GM18519 (cell line): ENCODE data around the gene ABCD1.
"Not testable (repeated sequence)": the region's sequence is repeated elsewhere in the genome, so short reads cannot be mapped to it uniquely, and the experiment has no call there.

Source experiments
- ATAC-seq: cut with Tn5 transposase; IDR thresholded peaks from one replicate; pipeline ENCODE4 v1.9.1; 2021; ENCODE audit warnings: mild to moderate bottlenecking, moderate library complexity; ENCODE audit not compliant: unreplicated experiment, low FRiP score

Gene ABCD1

GRCh38 chrX:153693216-153694086 is 31.2 kb upstream of the ABCD1 start:
- no peak for ATAC-seq

- not testable (repeated sequence) for ATAC-seq
Measured at GRCh38 chrX:153694256-153694655, 30.4 kb upstream of the ABCD1 start.

GRCh38 chrX:153694687-153695270 is 29.9 kb upstream of the ABCD1 start:
- no peak for ATAC-seq

GRCh38 chrX:153696100-153696499 is 28.6 kb upstream of the ABCD1 start:
- ATAC-seq, result no peak

- ATAC-seq, result not testable (repeated sequence)
Measured at GRCh38 chrX:153696538-153696937, 28.1 kb upstream of the ABCD1 start.

GRCh38 chrX:153696986-153697722 is 27.5 kb upstream of the ABCD1 start:
- ATAC-seq, result not testable (repeated sequence)

GRCh38 chrX:153697924-153698865 is 26.5 kb upstream of the ABCD1 start:
- no peak for ATAC-seq

- not testable (repeated sequence) for ATAC-seq
Measured at GRCh38 chrX:153699210-153699783, 25.4 kb upstream of the ABCD1 start.

GRCh38 chrX:153699784-153700371 is 24.8 kb upstream of the ABCD1 start:
- ATAC-seq, result not testable (repeated sequence)

GRCh38 chrX:153700376-153700945 is 24.2 kb upstream of the ABCD1 start:
- ATAC-seq, result no peak

GRCh38 chrX:153700967-153701366 is 23.7 kb upstream of the ABCD1 start:
- ATAC-seq, result no peak

- no peak for ATAC-seq
Measured at GRCh38 chrX:153701706-153702105, 22.9 kb upstream of the ABCD1 start.

- no peak for ATAC-seq
Measured at GRCh38 chrX:153702336-153703035, 22.2 kb upstream of the ABCD1 start.

- no peak for ATAC-seq
Measured at GRCh38 chrX:153703036-153703370, 21.7 kb upstream of the ABCD1 start.

- ATAC-seq, result no peak
Measured at GRCh38 chrX:153704021-153704526, 20.6 kb upstream of the ABCD1 start.

- ATAC-seq, result not testable (repeated sequence)
Measured at GRCh38 chrX:153704631-153705402, 19.8 kb upstream of the ABCD1 start.

GRCh38 chrX:153705403-153706060 is 19.1 kb upstream of the ABCD1 start:
- ATAC-seq, result not testable (repeated sequence)
